NOMO-1 treated with DMSO at 0.1 percent for 48 hours (cell line): Measurements from ENCODE around the gene KCNN1.
"Not testable (repeated sequence)": the region's sequence is repeated elsewhere in the genome, so short reads cannot be mapped to it uniquely, and the experiment has no call there.

ENCODE experiments used
- DNase-seq: peaks from one replicate; lab custom pipeline; 2025; ENCODE audit not compliant: unreplicated experiment; lab: John Stamatoyannopoulos, UW

KCNN1 gene

DNA sequence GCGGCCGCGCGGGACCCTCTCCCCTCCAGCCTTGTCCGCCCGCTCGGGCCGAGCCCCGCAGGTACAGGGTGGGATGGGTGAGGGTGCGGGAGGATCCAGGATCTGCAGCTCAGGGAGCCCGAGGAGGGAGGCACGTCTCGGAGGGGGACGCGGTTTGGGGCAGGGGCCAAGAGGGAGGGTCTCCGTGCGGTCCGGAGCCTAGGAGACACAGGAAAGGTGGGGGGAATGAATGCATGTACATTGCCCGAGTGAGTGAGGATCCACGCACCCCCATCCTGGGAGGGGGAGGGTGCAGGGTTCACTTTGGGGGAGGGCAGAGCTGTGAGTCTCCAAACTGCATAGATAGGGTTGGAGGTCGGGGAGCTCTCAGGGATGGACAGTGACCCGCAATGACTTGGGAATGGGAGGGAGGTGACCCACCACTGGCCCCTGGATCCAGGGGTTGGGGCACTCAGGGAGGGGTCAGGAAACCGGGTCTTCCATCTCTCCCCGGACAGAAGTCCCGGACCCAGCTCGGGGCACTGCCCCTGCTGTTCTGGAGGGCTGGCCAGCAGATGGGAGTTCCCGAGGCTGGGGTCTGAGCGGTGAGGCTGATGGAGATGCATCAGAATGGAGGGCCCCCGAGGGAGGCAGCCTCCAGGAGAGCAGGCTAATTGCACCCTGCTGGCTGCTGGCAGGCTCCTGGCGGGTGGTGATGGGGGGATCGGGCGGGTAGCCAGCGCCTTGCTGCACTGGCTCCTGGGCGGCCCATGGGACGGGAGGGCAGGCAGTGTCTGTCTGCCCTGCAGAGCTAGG lies 547 bp downstream of the KCNN1 start:
- no peak for DNase-seq

DNA sequence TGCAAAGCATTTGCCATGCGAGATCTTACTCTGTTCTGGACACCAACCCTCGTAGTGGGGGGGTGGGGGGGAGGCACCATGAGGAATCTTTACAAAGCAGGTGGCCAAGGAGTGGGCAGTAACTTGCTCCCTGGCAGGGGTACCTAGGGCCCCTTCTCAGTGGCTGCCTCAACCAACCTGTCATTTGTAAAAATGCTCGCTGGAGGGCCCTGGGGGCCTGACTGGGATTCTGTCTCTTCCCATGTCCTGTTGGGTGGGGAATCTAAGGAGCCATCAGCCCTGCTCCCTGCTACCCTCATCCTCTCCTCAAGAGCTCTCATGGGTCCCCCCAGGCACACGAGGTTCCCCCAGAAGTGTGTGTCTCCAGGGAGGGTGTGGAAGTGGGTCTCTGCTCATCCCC lies 1.5 kb downstream of the KCNN1 start:
- DNase-seq: no peak

DNA sequence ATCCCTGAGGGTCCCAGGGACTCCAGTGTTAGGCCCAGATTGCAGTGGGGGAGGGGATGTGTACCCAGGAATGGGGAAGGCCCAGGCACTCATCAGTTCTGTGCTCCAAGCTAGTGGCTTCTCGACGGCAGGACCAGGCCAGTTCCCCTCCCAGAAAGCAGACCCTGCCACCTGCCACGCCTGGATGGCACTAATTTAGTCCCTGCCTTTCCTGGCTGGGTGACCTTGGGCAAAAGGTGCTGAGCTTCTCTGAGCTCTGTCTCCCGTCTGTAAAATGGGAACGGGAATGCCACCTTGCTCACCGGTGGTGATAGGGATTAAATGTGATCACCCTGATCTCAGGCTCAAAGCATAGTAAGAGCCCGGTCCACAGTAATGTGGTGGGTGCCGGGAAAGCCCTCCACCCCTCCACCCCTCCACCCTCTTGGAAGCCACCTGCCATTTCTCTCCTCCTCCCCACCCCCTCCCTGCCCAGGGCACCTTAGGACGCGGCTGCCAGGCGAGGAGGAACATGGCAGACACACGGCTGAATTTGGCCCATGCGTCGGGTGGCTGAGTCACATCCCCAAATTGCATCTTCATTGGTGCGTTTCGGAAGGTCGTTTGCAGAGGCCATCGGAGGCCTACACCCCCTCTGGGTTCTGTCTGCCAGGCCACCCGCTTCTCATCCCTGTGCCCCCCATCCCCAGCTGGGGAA lies 2.3 kb downstream of the KCNN1 start:
- DNase-seq: no peak

DNA sequence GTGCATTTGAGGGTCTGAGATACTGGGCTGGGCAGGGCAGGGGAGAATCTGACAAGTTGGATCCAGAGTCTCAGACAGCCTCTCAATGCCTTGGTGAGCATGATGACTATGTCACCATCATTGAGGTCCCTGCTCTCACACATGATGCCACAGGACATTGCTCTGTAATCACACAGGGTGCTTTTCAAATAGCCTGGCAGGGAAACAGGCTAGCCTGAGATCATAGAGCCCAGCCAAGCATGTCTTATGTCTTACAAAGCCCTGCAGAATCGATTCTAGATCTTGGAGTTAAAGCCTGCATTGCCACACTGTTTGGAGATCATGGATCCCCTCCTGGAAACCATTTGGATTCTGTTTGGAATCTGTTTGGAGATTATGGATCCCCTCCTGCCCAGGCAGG lies 5.3 kb downstream of the KCNN1 start:
- DNase-seq: no peak

DNA sequence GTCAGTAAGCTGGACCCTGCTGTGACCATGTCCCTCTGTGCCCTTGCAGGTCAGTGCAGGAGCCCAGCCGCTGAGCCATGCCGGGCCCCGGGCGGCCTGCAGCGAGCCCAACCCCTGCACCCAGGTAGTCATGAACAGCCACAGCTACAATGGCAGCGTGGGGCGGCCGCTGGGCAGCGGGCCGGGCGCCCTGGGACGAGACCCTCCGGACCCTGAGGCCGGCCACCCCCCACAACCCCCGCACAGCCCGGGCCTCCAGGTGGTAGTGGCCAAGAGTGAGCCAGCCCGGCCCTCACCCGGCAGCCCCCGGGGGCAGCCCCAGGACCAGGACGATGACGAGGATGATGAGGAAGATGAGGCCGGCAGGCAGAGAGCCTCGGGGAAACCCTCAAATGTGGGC lies 6.9 kb downstream of the KCNN1 start:
- no peak for DNase-seq

DNA sequence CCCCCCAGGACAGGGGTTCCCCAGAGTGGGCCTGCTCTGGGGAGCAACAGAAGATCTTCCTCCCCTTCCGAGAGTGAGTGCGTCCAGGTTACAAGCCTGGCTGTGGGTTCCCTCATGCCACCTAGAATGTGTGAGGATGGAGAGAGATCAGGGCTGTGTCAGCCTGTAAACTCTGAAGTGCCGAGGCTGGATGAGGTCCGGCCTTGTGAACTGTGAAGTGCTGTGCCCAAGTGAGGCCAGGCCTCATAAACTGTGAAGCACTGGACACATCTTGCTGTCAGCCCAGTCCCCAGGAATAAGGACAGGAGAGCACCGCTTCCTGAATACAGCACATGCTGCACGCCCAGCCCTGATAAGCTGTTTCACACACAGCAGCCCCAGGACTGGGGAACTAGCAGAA lies 7.6 kb downstream of the KCNN1 start:
- DNase-seq: no peak

DNA sequence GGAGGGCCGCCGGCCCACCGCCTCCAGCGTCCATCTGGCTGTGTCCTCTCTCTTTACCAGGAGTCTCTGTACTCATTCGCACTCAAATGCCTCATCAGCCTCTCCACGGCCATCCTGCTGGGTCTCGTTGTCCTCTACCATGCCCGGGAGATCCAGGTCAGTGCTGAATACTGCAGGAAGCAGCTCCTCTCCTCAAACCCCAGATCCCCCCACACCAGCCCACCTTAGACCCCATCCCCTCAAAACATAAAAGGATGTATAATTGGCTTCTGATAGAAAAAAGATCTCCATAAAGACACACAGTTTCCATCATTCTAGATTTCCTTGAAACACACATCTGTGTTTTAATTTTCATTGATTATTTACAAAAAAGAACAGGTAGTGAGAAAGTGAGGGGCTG lies 8.1 kb downstream of the KCNN1 start:
- DNase-seq: no peak

DNA sequence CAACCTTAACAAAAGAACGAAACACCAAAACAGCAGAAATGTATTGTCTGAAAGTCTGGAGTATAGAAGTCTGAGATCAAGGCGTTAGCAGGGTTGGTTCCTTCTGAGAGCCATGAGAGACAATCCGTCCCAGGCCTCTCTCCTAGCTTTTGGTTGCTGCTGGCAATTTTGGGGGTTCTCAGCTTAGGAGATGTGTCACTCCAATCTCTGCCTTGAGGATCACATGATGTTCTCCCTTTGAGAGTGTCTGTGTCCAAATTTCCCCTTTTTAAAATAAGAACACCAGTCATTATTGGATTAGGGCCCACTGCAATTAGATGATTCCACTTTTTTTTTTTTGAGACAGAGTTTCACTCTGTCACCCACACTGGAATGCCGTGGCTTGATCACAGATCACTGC lies 10.1 kb downstream of the KCNN1 start:
- peak; percentile 31 for DNase-seq

DNA sequence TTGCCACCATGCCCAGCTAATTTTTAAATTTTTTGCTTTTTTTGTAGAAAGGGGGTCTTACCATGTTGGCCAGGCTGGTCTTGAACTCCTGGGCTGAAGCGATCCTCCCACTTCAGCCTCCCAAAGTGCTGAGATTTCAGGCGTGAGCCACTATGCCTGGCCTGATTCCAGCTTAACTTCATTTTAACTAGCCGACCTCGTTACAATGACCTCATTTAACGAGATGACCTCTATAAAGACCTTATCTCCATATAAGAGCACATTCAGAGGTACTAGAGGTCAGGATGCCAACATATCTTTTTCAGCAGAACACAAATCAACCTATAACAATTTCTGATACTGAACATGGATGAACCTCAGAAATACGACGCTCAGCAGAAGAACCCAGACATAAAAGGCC lies 10.6 kb downstream of the KCNN1 start:
- no peak for DNase-seq

DNA sequence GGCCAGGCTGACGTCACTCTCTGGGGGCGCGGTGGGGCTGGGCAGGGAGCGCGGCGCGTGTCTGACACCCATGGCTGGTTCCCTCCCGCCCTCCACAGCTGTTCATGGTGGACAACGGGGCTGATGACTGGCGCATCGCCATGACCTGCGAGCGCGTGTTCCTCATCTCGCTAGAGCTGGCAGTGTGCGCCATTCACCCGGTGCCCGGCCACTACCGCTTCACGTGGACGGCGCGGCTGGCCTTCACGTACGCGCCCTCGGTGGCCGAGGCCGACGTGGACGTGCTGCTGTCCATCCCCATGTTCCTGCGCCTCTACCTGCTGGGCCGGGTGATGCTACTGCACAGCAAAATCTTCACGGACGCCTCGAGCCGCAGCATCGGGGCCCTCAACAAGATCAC lies 14.7 kb downstream of the KCNN1 start:
- no peak for DNase-seq

DNA sequence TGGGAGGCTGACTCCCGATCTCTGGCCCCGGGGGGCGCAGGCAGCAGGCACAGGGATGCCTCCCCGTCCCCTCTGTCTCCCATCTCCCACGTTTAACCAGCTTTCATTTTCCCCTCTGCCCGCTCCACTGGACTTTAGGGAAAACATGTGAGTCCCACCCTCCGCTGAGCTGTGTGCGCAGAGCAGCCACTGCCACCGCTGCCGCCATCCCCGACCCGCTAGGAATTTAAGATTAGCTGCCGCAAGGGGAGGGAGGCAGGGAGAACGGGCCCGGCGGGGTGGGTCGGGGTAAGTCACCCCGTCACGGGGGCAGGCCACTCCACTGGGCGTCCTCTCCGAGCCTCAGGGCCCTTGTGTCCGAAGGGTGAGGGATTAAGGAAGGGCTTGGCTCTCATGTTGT lies 15.5 kb downstream of the KCNN1 start:
- no peak for DNase-seq

DNA sequence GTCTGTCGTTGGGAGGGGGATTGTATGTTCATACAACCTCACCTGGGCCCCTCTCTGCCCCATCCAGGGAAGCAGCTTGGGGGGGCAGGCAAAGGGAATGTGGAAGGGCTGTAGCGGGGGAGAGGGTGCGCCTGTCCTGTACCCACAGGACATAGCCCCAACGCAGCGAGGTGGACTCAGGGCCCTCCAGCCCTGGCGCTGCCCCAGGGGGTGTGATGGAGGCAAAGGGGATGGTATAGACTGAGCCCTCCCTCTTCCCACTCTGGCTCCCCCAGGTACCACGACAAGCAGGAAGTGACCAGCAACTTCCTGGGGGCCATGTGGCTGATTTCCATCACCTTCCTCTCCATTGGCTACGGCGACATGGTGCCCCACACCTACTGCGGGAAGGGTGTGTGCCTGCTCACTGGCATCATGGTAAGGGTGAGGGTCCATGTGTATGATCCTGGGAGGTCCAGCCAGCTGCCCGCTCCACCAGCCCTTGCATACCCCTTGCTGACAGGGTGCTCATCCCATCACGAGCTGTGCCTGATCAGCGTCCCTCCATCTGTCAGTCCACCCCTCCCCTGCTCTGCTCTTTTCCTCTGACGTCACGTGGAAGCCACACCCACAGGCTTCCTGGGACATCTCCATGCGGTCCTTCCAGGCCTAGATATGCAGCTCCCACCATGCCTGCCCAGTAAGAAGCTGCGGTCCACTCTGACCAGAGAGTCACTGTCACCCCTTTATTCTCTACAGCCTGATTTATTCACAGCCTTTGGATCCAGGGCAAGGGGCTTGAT lies 18.3 kb downstream of the KCNN1 start:
- no peak for DNase-seq

DNA sequence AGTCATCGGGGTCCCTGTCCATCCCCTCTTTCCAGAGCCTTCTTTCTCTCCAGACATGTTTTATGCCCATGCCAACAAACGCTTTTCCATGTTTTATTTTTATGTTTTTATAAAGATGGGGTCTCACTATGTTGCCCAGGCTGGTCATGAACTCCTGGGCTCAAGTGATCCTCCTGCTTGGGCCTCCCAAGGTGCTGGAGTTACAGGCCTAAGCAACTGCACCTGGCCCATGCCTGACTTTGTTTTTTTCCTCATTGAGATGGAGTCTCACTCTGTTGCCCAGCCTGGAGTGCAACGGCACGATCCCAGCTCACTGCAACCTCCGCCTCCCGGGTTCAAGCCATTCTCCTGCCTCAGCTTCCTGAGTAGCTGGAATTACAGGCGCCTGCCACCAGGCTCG lies 19.7 kb downstream of the KCNN1 start:
- DNase-seq: not testable (repeated sequence)

DNA sequence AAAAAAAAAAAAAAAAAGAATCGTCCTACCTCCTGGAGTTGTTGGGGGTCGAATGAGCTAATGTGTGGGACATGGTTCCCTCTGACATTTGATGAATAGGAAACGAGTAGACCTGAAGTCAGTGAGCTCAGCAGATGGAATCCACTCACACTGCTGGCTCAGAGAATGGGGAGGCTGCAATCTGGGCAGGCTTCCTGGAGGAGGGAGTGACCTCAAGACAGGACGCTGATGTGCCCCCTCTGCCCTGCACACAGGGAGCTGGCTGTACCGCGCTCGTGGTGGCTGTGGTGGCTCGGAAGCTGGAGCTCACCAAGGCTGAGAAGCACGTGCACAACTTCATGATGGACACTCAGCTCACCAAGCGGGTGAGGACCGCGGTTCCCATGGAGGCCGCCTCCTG lies 21.3 kb downstream of the KCNN1 start:
- no peak for DNase-seq

DNA sequence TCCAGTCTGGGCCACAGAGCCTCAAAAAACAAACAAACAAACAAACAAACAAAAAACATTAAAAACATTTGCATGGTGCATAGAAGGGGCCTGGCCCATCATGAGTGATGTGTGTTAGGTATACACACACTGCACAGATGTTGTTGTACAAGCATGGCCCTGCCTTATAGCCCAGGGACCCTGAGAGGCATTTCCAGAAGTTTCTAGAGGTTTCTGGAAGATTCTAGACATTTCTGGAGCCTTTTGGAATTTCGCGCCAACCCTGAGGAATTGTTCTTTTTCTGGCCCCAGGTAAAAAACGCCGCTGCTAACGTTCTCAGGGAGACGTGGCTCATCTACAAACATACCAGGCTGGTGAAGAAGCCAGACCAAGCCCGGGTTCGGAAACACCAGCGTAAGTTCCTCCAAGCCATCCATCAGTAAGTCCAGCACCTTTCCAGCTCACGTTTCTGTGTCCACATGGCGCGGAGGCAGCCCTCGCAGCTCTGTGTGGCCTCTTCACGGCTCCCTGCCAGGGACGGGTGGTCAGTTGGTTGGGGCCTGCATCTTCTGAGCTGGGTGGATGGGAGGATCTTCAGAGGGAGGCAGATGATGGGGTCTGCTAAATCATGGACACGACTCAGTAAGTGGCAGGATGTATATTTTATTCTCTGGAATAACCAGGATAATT lies 22.7 kb downstream of the KCNN1 start:
- DNase-seq: no peak

DNA sequence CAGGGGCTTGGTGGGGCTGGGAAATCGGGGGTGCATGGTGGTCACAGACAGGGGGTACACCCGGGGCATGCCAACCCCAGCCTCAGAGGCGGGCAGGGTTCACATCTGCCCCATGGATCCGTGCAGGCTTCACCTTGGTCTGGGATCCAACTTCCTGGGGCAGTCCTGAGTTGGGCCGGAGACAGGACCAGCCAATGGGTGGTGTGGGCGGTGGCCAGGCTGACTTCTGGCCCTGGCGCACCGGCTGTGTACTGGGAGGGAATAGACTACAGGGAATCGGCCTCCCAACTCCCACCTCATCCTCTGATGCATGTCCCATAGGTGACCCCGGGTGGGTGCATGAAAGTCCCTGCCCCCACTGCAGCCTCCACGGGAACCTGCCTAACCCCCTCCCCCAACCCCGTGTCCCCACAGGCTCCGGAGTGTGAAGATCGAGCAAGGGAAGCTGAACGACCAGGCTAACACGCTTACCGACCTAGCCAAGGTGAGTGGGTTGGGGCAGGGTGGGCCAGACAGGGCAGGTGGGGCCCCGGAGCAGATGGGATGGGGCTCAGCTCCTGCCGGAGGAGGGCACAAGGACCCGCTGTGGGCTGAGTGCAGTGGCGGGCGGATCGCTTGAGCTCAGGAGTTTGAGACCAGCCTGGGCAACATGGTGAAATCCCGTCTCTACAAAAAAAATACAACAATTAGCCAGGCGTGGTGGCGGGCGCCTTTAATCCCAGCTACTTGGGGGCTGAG lies 26.3 kb downstream of the KCNN1 start:
- no peak for DNase-seq

DNA sequence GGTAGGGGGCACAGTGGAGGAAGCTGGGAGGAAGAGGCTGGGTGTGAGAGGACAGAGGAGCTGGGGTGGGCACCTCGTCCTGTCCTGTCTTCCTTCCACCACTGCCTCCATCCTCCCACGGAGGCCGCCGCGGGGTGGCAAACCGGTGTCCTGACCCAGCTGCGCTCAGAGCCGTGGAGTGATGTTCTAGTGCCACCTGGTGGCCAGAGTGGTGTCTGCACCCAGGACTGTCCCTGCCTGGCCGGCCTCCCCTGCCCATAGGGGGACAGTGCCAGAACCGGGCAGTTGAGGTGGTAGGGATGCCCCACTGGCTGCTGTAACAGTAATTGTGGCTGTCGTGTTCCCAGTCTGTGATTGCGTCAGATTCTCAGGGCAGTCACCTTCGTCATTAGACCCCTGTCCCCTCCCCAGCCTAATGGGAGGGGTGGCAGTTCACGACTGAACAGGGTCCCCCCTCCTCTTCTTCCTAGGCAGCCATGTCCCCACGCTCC lies 30.0 kb downstream of the KCNN1 start:
- DNase-seq: peak; percentile 64

DNA sequence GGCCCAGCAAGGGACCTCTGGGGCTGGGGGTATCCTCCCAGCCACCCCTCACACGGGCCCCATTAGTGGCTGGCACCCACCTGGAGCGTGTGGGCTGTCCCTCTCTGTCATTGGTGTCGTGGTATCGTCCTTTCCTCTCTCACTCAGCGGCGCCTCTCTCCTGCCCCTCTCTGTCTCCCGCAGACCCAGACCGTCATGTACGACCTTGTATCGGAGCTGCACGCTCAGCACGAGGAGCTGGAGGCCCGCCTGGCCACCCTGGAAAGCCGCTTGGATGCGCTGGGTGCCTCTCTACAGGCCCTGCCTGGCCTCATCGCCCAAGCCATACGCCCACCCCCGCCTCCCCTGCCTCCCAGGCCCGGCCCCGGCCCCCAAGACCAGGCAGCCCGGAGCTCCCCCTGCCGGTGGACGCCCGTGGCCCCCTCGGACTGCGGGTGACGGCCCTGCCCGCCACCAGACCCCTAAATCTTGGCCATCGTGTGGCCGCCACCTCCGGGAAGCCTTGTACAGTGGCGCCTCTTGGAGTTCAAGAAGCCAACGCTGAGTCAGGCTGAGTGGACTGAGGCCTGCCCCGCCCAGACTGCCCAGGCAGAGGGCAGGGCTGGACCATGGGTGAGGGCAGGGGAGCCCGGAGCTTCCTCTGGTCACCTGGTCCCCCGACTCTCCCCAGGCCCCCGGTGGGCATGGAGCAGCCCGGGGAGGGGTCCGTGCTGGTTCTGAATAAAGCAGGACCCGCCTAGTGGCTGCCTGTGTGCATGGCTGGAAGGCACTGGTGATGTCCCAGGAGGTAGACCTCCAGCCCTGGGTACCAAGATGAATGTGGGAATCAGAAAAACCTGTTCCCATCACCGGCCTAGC lies 31.3 kb downstream of the KCNN1 start:
- DNase-seq: no peak

DNA sequence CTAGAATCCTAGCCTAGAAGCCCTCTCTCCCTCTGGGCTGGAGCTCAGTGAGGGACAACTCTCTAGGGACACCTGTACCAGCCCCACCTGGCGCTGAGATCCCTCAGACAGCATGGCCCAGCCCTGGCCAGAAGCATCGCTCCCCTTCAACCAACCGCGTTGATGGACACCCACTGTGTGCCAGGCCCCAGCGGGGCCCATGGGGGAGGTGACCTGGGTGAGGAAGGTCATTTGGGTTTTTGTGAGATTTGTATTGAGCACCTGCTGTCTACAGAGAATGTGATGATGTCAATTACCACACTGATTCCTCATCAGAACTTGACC lies 31.9 kb downstream of the KCNN1 start:
- DNase-seq: no peak
